H1 (cell line): ENCODE data around the gene CTDNEP1. TPM values are rescaled to one million over a fixed set of nuclear protein-coding genes. Genes with fewer than 3 reads are reported as not detected.

Experiments
- BACH1 ChIP-seq: IDR thresholded peaks from 2 replicates; pipeline ENCODE4 v1.6.1; 2012; ENCODE audit warnings: low read length, improper control_type of control experiment
- BCL11A ChIP-seq, 2 experiments: IDR thresholded peaks; one replicate each; pipeline ENCODE4 v1.6.1; 2011; ENCODE audit warnings: low read depth in 2 of 2, low read length in 2 of 2, mild to moderate bottlenecking in 2 of 2
- CTBP2 ChIP-seq: IDR thresholded peaks from 2 replicates; pipeline ENCODE4 v1.7.0; 2011; ENCODE audit warnings: borderline replicate concordance, mild to moderate bottlenecking, moderate library complexity, mixed read lengths, low read length; ENCODE audit not compliant: insufficient read depth, insufficient read length
- GTF2F1 ChIP-seq: IDR thresholded peaks from 2 replicates; pipeline ENCODE4 v1.6.1; 2012; ENCODE audit warnings: low read depth, low read length, improper control_type of control experiment, borderline replicate concordance
- HDAC6 ChIP-seq: IDR thresholded peaks from one replicate; pipeline ENCODE4 v1.7.1; 2012; ENCODE audit warnings: low read depth, mild to moderate bottlenecking, inconsistent platforms, low read length, moderate library complexity
- RAD21 ChIP-seq, 2 experiments: IDR thresholded peaks in 1 of 2; conservative IDR thresholded peaks in 1 of 2; 2 replicates each; pipeline ENCODE4 v1.6.1; 2011; ENCODE audit warnings: low read depth in 2 of 2, low read length in 2 of 2, improper control_type of control experiment in 1 of 2, inconsistent platforms in 1 of 2, mild to moderate bottlenecking in 1 of 2, moderate library complexity in 1 of 2
- RFX5 ChIP-seq: IDR thresholded peaks from 2 replicates; pipeline ENCODE4 v1.6.1; 2011; ENCODE audit warnings: low read depth, low read length, improper control_type of control experiment, borderline replicate concordance
- SIN3A ChIP-seq, 2 experiments: IDR thresholded peaks in 1 of 2; conservative IDR thresholded peaks in 1 of 2; 2 replicates each; pipeline ENCODE4 v1.6.1; 2011 to 2012; ENCODE audit warnings: low read length in 2 of 2, improper control_type of control experiment in 1 of 2, low read depth in 1 of 2, mild to moderate bottlenecking in 1 of 2
- polyA plus RNA-seq, 7 experiments: library from polyadenylated mRNA; depleted of rRNA in 3 of 7; stranded (reverse) in 5 of 7; unstranded in 2 of 7; fragments of >200 nt in 5 of 7; fragments of 200-250 nt in 2 of 7; gene quantifications; 1 replicate in 5 of 7; 2 replicates in 1 of 7; 4 replicates in 1 of 7; pipeline versions ENCODE4 v1.2.1 to v1.2.3, GENCODE V29; 2011 to 2013; ENCODE audit warnings: missing spikeins in 2 of 7, mixed read lengths in 2 of 7
- total RNA-seq: library from RNA; stranded (reverse); fragmentation: NEBNext Ultra II Directional; extraction: Animal tissue kit (Norgen Biotek cat#: 25700); gene quantifications from 2 replicates; pipeline ENCODE4 v1.2.1, GENCODE V29; 2021
- TF ChIP-seq, protein P1 (sequence below): fragments of 300-600 bp; sonication (generic); IDR thresholded peaks from 2 replicates; pipeline ENCODE4 v1.7.1; 2012; ENCODE audit warnings: low read length, moderate library complexity, mild to moderate bottlenecking, inconsistent platforms; ENCODE audit not compliant: insufficient replicate concordance

Gene CTDNEP1
- total and polyA plus RNA-seq, 2 of the 8 experiments (the other 6 are each of a cell fraction or from before 2014, with no cell fraction given), result 114 to 123 TPM

DNA sequence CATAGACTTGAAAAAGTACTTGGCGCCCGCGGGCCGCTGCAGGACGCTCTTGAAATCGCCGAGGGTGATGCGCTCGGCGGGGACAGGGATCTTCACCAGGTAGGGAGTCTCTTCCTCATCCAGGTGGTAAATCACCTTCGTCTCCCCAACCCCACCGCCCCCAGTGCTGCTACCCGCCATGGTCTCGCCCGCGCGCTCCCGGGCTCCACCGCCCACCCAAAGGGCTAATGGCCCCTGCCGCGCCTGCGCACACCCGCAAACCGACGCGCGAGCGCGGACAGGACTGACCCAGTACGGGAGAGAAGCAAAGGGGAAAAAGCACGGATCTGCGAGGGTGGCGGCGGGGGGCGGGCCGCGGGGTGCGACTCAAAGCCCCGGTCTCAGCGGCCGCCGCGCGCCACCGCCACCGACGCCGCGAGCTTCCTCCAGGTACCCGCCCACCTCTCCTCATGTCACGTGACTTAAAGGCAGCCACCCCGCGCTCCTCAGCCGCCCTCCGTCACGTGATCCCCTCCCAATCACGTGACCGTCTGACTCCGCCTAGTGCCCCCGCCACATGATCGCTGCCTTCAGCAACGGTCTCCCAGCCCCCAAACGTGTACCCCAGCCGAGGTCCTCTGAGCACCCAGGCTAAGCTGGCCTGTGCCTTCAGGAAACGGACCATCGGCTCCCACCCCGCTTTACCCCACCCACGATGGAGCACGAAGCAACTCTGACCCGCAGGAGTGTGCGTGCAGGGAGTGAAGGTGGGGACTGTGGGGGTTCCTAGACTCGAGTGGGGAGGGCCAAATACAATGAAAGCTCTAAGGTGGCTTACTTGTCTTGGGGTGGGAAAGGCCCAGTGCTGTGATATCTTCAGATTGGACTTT lies 17.2 kb downstream of the CTDNEP1 start, which contains the start of gene DVL2 (continued):
- TF ChIP-seq, protein P1, sequence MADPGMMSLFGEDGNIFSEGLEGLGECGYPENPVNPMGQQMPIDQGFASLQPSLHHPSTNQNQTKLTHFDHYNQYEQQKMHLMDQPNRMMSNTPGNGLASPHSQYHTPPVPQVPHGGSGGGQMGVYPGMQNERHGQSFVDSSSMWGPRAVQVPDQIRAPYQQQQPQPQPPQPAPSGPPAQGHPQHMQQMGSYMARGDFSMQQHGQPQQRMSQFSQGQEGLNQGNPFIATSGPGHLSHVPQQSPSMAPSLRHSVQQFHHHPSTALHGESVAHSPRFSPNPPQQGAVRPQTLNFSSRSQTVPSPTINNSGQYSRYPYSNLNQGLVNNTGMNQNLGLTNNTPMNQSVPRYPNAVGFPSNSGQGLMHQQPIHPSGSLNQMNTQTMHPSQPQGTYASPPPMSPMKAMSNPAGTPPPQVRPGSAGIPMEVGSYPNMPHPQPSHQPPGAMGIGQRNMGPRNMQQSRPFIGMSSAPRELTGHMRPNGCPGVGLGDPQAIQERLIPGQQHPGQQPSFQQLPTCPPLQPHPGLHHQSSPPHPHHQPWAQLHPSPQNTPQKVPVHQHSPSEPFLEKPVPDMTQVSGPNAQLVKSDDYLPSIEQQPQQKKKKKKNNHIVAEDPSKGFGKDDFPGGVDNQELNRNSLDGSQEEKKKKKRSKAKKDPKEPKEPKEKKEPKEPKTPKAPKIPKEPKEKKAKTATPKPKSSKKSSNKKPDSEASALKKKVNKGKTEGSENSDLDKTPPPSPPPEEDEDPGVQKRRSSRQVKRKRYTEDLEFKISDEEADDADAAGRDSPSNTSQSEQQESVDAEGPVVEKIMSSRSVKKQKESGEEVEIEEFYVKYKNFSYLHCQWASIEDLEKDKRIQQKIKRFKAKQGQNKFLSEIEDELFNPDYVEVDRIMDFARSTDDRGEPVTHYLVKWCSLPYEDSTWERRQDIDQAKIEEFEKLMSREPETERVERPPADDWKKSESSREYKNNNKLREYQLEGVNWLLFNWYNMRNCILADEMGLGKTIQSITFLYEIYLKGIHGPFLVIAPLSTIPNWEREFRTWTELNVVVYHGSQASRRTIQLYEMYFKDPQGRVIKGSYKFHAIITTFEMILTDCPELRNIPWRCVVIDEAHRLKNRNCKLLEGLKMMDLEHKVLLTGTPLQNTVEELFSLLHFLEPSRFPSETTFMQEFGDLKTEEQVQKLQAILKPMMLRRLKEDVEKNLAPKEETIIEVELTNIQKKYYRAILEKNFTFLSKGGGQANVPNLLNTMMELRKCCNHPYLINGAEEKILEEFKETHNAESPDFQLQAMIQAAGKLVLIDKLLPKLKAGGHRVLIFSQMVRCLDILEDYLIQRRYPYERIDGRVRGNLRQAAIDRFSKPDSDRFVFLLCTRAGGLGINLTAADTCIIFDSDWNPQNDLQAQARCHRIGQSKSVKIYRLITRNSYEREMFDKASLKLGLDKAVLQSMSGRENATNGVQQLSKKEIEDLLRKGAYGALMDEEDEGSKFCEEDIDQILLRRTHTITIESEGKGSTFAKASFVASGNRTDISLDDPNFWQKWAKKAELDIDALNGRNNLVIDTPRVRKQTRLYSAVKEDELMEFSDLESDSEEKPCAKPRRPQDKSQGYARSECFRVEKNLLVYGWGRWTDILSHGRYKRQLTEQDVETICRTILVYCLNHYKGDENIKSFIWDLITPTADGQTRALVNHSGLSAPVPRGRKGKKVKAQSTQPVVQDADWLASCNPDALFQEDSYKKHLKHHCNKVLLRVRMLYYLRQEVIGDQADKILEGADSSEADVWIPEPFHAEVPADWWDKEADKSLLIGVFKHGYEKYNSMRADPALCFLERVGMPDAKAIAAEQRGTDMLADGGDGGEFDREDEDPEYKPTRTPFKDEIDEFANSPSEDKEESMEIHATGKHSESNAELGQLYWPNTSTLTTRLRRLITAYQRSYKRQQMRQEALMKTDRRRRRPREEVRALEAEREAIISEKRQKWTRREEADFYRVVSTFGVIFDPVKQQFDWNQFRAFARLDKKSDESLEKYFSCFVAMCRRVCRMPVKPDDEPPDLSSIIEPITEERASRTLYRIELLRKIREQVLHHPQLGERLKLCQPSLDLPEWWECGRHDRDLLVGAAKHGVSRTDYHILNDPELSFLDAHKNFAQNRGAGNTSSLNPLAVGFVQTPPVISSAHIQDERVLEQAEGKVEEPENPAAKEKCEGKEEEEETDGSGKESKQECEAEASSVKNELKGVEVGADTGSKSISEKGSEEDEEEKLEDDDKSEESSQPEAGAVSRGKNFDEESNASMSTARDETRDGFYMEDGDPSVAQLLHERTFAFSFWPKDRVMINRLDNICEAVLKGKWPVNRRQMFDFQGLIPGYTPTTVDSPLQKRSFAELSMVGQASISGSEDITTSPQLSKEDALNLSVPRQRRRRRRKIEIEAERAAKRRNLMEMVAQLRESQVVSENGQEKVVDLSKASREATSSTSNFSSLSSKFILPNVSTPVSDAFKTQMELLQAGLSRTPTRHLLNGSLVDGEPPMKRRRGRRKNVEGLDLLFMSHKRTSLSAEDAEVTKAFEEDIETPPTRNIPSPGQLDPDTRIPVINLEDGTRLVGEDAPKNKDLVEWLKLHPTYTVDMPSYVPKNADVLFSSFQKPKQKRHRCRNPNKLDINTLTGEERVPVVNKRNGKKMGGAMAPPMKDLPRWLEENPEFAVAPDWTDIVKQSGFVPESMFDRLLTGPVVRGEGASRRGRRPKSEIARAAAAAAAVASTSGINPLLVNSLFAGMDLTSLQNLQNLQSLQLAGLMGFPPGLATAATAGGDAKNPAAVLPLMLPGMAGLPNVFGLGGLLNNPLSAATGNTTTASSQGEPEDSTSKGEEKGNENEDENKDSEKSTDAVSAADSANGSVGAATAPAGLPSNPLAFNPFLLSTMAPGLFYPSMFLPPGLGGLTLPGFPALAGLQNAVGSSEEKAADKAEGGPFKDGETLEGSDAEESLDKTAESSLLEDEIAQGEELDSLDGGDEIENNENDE, result no peak
- peak; percentile 92 for TF ChIP-seq GTF2F1
- TF ChIP-seq CTBP2, result no peak
- TF ChIP-seq BCL11A (IDR thresholded peaks at IDR 0.05; ENCODE audit: low read depth in 2 of 2, low read length in 2 of 2), result no peak
- no peak; a peak in 1 of 4 replicates for TF ChIP-seq RAD21 (IDR thresholded peaks at IDR 0.05 in 1 of 2, conservative IDR thresholded peaks at IDR 0.05 in 1 of 2; ENCODE audit: low read depth in 2 of 2, low read length in 2 of 2)
- TF ChIP-seq BACH1, result no peak
- peak; percentile 95 to 97 for TF ChIP-seq SIN3A (conservative IDR thresholded peaks at IDR 0.05 in 1 of 2, IDR thresholded peaks at IDR 0.05 in 1 of 2; ENCODE audit: low read depth in 1 of 2, low read length in 2 of 2)
- TF ChIP-seq HDAC6, result no peak
- TF ChIP-seq RFX5, result no peak
